ENCODE measurements around the gene NEURL4.
"Not testable (repeated sequence)": the region's sequence is repeated elsewhere in the genome, so short reads cannot be mapped to it uniquely, and the experiment has no call there.

NEURL4 gene

GRCh38 chr17:7328840-7329373, at the start of gene NEURL4:
Gene NEURL4 (minus strand): TSS chr17:7329335. CDS start chr17:7329312, 23 bp downstream.
- no peak for DNase-seq

GRCh38 chr17:7374353-7374752, 45.2 kb upstream of the NEURL4 start:
- no peak for DNase-seq

GRCh38 chr17:7370853-7371252, 41.7 kb upstream of the NEURL4 start:
- no peak for DNase-seq

- no peak for DNase-seq
Measured at GRCh38 chr17:7369825-7370224, 40.7 kb upstream of the NEURL4 start.

GRCh38 chr17:7368599-7368994, 39.5 kb upstream of the NEURL4 start:
- not testable (repeated sequence) for DNase-seq

GRCh38 chr17:7367918-7368598, 38.9 kb upstream of the NEURL4 start:
- no peak for DNase-seq

- DNase-seq = no peak
Measured at GRCh38 chr17:7367083-7367482, 37.9 kb upstream of the NEURL4 start.

- DNase-seq = not testable (repeated sequence)
Measured at GRCh38 chr17:7365963-7366362, 36.8 kb upstream of the NEURL4 start.

GRCh38 chr17:7363311-7363710, 34.2 kb upstream of the NEURL4 start:
- DNase-seq = no peak

GRCh38 chr17:7361906-7362305, 32.8 kb upstream of the NEURL4 start:
- DNase-seq = no peak

- DNase-seq = no peak
Measured at GRCh38 chr17:7357381-7357780, 28.2 kb upstream of the NEURL4 start.

GRCh38 chr17:7356756-7357155, 27.6 kb upstream of the NEURL4 start:
- DNase-seq = no peak

- peak; percentile 66 to 78 (median 72) for DNase-seq
Measured at GRCh38 chr17:7356072-7356549, 27.0 kb upstream of the NEURL4 start.

GRCh38 chr17:7355573-7355972, 26.4 kb upstream of the NEURL4 start:
- DNase-seq = no peak

GRCh38 chr17:7355053-7355452, 25.9 kb upstream of the NEURL4 start, which contains the start of gene TMEM95:
Gene TMEM95 (plus strand): TSS chr17:7355156. CDS start chr17:7355205, 49 bp downstream.
- no peak for DNase-seq

- DNase-seq = no peak
Measured at GRCh38 chr17:7354262-7354843, 25.2 kb upstream of the NEURL4 start.

GRCh38 chr17:7352910-7353635, 23.9 kb upstream of the NEURL4 start:
- no peak for DNase-seq

- DNase-seq = no peak
Measured at GRCh38 chr17:7352503-7352889, 23.4 kb upstream of the NEURL4 start.

- peak; percentile 50 to 57 (median 52) for DNase-seq
Measured at GRCh38 chr17:7351665-7352502, 22.7 kb upstream of the NEURL4 start, which contains the start of gene KCTD11. Gene KCTD11 (plus strand): TSS chr17:7352162.

GRCh38 chr17:7348478-7349242, 19.5 kb upstream of the NEURL4 start:
- no peak for DNase-seq

GRCh38 chr17:7347630-7348477, 18.7 kb upstream of the NEURL4 start:
- DNase-seq = no peak
